ENCODE results near the gene HMGCLL1. TPM values are rescaled to one million over a fixed set of nuclear protein-coding genes. Genes with fewer than 3 reads are reported as not detected.

Gene HMGCLL1
- 15.2 TPM for total RNA-seq

GRCh38 chr6:55578537-55579363 is at the start of gene HMGCLL1:
TSS of gene HMGCLL1 (minus strand) at chr6:55579192. CDS start at chr6:55579055, 137 bp downstream.

